ENCODE data around the gene GTF2A1L.

DNA sequence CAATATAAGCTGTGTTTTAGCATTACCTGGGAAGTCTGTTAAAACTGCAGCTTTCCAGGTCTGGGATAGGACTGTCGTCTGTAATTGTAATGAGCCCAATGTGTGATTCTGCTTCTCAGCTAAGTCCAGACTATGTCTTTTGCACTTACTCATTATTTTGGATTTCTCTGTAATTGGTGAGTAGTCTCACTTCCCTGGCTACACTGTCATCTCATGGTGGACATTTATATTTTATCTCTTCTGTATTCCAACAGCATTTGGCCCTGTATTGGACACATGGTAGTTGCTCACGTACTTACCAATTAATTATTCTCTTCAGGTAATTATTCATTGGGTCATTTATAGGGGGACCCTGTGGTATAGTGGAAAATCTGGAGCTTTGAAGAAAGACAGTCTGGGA, 109.9 kb downstream of the GTF2A1L start:
- TF ChIP-seq, protein P1, sequence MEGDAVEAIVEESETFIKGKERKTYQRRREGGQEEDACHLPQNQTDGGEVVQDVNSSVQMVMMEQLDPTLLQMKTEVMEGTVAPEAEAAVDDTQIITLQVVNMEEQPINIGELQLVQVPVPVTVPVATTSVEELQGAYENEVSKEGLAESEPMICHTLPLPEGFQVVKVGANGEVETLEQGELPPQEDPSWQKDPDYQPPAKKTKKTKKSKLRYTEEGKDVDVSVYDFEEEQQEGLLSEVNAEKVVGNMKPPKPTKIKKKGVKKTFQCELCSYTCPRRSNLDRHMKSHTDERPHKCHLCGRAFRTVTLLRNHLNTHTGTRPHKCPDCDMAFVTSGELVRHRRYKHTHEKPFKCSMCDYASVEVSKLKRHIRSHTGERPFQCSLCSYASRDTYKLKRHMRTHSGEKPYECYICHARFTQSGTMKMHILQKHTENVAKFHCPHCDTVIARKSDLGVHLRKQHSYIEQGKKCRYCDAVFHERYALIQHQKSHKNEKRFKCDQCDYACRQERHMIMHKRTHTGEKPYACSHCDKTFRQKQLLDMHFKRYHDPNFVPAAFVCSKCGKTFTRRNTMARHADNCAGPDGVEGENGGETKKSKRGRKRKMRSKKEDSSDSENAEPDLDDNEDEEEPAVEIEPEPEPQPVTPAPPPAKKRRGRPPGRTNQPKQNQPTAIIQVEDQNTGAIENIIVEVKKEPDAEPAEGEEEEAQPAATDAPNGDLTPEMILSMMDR (conservative IDR thresholded peaks at IDR 0.05; ENCODE audit: low read depth in 2 of 2), result no peak
- TF ChIP-seq POLR2AphosphoS5 (IDR thresholded peaks at IDR 0.05; ENCODE audit: low read depth) (no peak), EZH2 (IDR thresholded peaks at IDR 0.05; ENCODE audit: low read depth, unreplicated experiment) (no peak), NANOG (IDR thresholded peaks at IDR 0.05; ENCODE audit: borderline replicate concordance) (no peak), EZH2phosphoT487 (IDR thresholded peaks at IDR 0.05; ENCODE audit: unreplicated experiment) (no peak), CREB1 (CRISPR knock-in tag; IDR thresholded peaks at IDR 0.05; ENCODE audit: low read depth) (no peak), ZNF331 (CRISPR knock-in tag; IDR thresholded peaks at IDR 0.05; ENCODE audit: low read depth) (no peak), JUNB (IDR thresholded peaks at IDR 0.05; ENCODE audit: unreplicated experiment) (no peak), STAT1 (IDR thresholded peaks at IDR 0.05; ENCODE audit: unreplicated experiment) (no peak)
- TF ChIP-seq, protein P2, sequence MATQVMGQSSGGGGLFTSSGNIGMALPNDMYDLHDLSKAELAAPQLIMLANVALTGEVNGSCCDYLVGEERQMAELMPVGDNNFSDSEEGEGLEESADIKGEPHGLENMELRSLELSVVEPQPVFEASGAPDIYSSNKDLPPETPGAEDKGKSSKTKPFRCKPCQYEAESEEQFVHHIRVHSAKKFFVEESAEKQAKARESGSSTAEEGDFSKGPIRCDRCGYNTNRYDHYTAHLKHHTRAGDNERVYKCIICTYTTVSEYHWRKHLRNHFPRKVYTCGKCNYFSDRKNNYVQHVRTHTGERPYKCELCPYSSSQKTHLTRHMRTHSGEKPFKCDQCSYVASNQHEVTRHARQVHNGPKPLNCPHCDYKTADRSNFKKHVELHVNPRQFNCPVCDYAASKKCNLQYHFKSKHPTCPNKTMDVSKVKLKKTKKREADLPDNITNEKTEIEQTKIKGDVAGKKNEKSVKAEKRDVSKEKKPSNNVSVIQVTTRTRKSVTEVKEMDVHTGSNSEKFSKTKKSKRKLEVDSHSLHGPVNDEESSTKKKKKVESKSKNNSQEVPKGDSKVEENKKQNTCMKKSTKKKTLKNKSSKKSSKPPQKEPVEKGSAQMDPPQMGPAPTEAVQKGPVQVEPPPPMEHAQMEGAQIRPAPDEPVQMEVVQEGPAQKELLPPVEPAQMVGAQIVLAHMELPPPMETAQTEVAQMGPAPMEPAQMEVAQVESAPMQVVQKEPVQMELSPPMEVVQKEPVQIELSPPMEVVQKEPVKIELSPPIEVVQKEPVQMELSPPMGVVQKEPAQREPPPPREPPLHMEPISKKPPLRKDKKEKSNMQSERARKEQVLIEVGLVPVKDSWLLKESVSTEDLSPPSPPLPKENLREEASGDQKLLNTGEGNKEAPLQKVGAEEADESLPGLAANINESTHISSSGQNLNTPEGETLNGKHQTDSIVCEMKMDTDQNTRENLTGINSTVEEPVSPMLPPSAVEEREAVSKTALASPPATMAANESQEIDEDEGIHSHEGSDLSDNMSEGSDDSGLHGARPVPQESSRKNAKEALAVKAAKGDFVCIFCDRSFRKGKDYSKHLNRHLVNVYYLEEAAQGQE (IDR thresholded peaks at IDR 0.05; ENCODE audit: unreplicated experiment), result no peak
- TF ChIP-seq, protein P3, sequence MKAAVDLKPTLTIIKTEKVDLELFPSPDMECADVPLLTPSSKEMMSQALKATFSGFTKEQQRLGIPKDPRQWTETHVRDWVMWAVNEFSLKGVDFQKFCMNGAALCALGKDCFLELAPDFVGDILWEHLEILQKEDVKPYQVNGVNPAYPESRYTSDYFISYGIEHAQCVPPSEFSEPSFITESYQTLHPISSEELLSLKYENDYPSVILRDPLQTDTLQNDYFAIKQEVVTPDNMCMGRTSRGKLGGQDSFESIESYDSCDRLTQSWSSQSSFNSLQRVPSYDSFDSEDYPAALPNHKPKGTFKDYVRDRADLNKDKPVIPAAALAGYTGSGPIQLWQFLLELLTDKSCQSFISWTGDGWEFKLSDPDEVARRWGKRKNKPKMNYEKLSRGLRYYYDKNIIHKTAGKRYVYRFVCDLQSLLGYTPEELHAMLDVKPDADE (IDR thresholded peaks at IDR 0.05), result no peak
